ENCODE data around the gene LRP1. TPM values are rescaled to one million over a fixed set of nuclear protein-coding genes. Genes with fewer than 3 reads are reported as not detected.

Gene LRP1
- total and polyA plus RNA-seq, 2 of the 13 experiments (the other 11 are each of a cell fraction or from before 2014, with no cell fraction given), result 14.7 to 30.8 TPM

GRCh38 chr12:57220770-57221168, 92.5 kb downstream of the LRP1 start:
- peaks cover 20 to 84% of the 10 kb centered on the region in 2 experiments; a peak in 4 of 5 replicates for H3K27me3 ChIP-seq (ENCODE audit: control insufficient read depth in 1 of 2, insufficient read depth in 2 of 2, low read length in 2 of 2)
- TF ChIP-seq ZNF557 (CRISPR knock-in tag; IDR thresholded peaks at IDR 0.05) (no peak), ZFP36L2 (CRISPR knock-in tag; IDR thresholded peaks at IDR 0.05) (no peak), GZF1 (CRISPR knock-in tag; IDR thresholded peaks at IDR 0.05) (no peak), IRF9 (CRISPR knock-in tag; IDR thresholded peaks at IDR 0.05; ENCODE audit: borderline replicate concordance) (no peak), ZNF644 (CRISPR knock-in tag; IDR thresholded peaks at IDR 0.05; ENCODE audit: low read depth) (no peak), ZBTB26 (CRISPR knock-in tag; IDR thresholded peaks at IDR 0.05; ENCODE audit: borderline replicate concordance) (no peak), ZNF790 (CRISPR knock-in tag; IDR thresholded peaks at IDR 0.05; ENCODE audit: borderline replicate concordance) (no peak), FOXO1 (CRISPR knock-in tag; IDR thresholded peaks at IDR 0.05) (no peak), ZFP37 (CRISPR knock-in tag; IDR thresholded peaks at IDR 0.05; ENCODE audit: borderline replicate concordance) (no peak), ZNF766 (CRISPR knock-in tag; IDR thresholded peaks at IDR 0.05; ENCODE audit: borderline replicate concordance) (no peak), CREB1 (IDR thresholded peaks at IDR 0.05) (no peak), CREB1 (CRISPR knock-in tag; IDR thresholded peaks at IDR 0.05) (no peak), SATB2 (CRISPR knock-in tag; IDR thresholded peaks at IDR 0.05) (no peak), ZNF510 (CRISPR knock-in tag; IDR thresholded peaks at IDR 0.05; ENCODE audit: low read depth) (no peak), ZNF17 (CRISPR knock-in tag; IDR thresholded peaks at IDR 0.05) (no peak)
- BruUV-seq (replicated peaks), result no TSS peak
- no peak overlapping the region for H2AFZ ChIP-seq (ENCODE audit: low read length)
- WGBS (ENCODE audit: low lambda C conversion rate), result 28% methylated on average over 1 of the region's 1 CpG
- intact Hi-C loops (cut with micrococcal nuclease; ENCODE audit: unreplicated experiment), result no loop called here
- H3K4me2 ChIP-seq (ENCODE audit: low read depth, low read length), result no peak overlapping the region
- H3K27ac ChIP-seq (ENCODE audit: extremely low read length, insufficient read depth, low read length), result no peak overlapping the region
- H3K9ac ChIP-seq (ENCODE audit: insufficient read depth, low read depth, low read length), result no peak overlapping the region
- in situ Hi-C loops (cut with HindIII; ENCODE audit: extremely low pct_ligation_motif_present, low pct_unique_long_range_greater_than_20kb), result no loop called here
- CTCF ChIA-PET (ENCODE audit: low intra/inter-chr PET ratio, low total read pairs), result no interaction called here
- no peaks in the 10 kb centered on the region for H3K79me2 ChIP-seq (ENCODE audit: insufficient read depth, low read length)
- no peaks in the 10 kb centered on the region for H3K36me3 ChIP-seq (replicated peaks in 1 of 2; ENCODE audit: control insufficient read depth in 1 of 2, insufficient read depth in 2 of 2, low read length in 2 of 2)
- H3K9me3 ChIP-seq (ENCODE audit: low read length), result no peaks in the 10 kb centered on the region
- DNase-seq (ENCODE audit: low spot score) (no peak), FAIRE-seq (no peak), ATAC-seq (no peak)
- no peak overlapping the region for H3K4me3 ChIP-seq (replicated peaks in 1 of 3; ENCODE audit: insufficient read depth in 1 of 3, low read depth in 2 of 3, low read length in 3 of 3)
- peaks cover 53% of the 10 kb centered on the region for H3K4me1 ChIP-seq (ENCODE audit: insufficient read depth, low read length)
- no peaks in the 10 kb centered on the region for H4K20me1 ChIP-seq (ENCODE audit: insufficient read depth, low read length)
- POLR2A ChIA-PET, result interaction anchor here (1.6 kb wide), 1 partner anchor 9 kb away, joined by 6 read pairs; the partner anchor contains the start of gene SHMT2

Measured in HepG2 (cell line).